Body of pancreas (tissue), 4 donors: Measurements from ENCODE around the gene RAI1.

Source experiments
- POLR2A ChIP-seq, 3 donors: fragments of 450-650 bp; IDR thresholded peaks; one replicate each; pipeline ENCODE4 v1.6.1; 2016; ENCODE audit warnings: antibody characterized with exemption in 3 of 3, mild to moderate bottlenecking in 2 of 3
- TF ChIP-seq, protein P1 (sequence below), 7 experiments: fragments of 450-650 bp in 4 of 7; fragments of 200-600 bp in 3 of 7; sonication (generic) in 3 of 7; IDR thresholded peaks; one replicate each; pipeline ENCODE4 v1.5.1; 2016 to 2019; ENCODE audit warnings: antibody characterized with exemption in 7 of 7

DNA sequence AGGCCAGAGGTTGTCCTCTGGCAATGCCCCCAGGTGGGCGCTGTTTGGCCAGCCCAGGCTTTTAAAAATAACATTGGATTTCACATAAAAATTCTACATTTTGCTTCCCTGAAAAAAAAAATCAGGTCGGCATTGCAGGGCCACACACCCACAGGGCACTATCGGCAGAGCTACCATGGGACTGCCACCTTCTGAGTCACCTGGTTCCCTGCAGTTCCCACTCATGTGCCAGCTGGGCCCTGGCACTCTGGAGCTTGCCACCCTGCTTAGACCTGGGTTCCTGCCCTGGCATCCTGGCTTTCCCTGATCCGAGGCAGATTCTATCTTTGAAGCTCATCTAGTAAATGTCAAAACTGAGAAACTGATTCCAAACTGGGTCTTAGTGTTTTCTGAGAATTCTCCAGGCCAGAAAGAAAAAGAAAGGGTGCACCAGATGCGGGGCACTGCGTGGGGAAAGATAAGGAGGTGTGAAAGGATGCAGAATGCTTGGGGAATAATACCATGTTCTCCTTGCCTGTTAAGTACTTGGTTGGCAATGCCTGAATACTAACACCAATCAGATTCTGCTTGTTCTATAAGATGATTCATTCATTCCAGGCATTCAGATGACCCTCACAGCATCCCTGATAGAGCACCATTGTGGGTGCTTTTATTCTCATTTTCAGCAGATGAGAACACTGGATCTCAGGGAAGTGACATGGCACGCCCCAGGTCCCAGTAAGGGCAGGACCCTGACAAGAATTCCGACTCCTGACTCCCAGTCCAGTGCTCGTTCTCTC, 51.8 kb downstream of the RAI1 start:
- no peak for TF ChIP-seq POLR2A (IDR thresholded peaks at IDR 0.05)
- TF ChIP-seq, protein P1, sequence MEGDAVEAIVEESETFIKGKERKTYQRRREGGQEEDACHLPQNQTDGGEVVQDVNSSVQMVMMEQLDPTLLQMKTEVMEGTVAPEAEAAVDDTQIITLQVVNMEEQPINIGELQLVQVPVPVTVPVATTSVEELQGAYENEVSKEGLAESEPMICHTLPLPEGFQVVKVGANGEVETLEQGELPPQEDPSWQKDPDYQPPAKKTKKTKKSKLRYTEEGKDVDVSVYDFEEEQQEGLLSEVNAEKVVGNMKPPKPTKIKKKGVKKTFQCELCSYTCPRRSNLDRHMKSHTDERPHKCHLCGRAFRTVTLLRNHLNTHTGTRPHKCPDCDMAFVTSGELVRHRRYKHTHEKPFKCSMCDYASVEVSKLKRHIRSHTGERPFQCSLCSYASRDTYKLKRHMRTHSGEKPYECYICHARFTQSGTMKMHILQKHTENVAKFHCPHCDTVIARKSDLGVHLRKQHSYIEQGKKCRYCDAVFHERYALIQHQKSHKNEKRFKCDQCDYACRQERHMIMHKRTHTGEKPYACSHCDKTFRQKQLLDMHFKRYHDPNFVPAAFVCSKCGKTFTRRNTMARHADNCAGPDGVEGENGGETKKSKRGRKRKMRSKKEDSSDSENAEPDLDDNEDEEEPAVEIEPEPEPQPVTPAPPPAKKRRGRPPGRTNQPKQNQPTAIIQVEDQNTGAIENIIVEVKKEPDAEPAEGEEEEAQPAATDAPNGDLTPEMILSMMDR (IDR thresholded peaks at IDR 0.05), result no peak
